GM18498 (cell line): ENCODE results near the gene MT1M.

Experiments used
- ATAC-seq: cut with Tn5 transposase; IDR thresholded peaks from one replicate; pipeline ENCODE4 v1.9.1; 2021; ENCODE audit warnings: mild to moderate bottlenecking, moderate library complexity; ENCODE audit not compliant: unreplicated experiment

The MT1M gene

GRCh38 chr16:56625943-56626654 is 6.4 kb upstream of the MT1M start:
- ATAC-seq = no peak

GRCh38 chr16:56626685-56627084 is 5.8 kb upstream of the MT1M start:
- ATAC-seq = no peak

GRCh38 chr16:56628486-56629350 is 3.7 kb upstream of the MT1M start:
- no peak for ATAC-seq

- ATAC-seq = no peak
Measured at GRCh38 chr16:56629531-56629930, 2.9 kb upstream of the MT1M start.

- ATAC-seq = peak; percentile 79
Measured at GRCh38 chr16:56630134-56630533, 2.3 kb upstream of the MT1M start.

- no peak for ATAC-seq
Measured at GRCh38 chr16:56631197-56631596, 1.3 kb upstream of the MT1M start.

- ATAC-seq = no peak
Measured at GRCh38 chr16:56631832-56632155, 665 bp upstream of the MT1M start.

GRCh38 chr16:56632848-56633365 is 448 bp downstream of the MT1M start:
- no peak for ATAC-seq

- no peak for ATAC-seq
Measured at GRCh38 chr16:56633535-56633934, 1.1 kb downstream of the MT1M start.

GRCh38 chr16:56634715-56635440 is 2.4 kb downstream of the MT1M start:
- ATAC-seq = no peak

GRCh38 chr16:56635441-56635967 is 3.0 kb downstream of the MT1M start:
- ATAC-seq = no peak

- no peak for ATAC-seq
Measured at GRCh38 chr16:56636616-56637413, 4.4 kb downstream of the MT1M start.

GRCh38 chr16:56637814-56638750 is 5.6 kb downstream of the MT1M start, which contains the start of gene MT1A:
Gene MT1A (plus strand): TSS chr16:56638666. CDS start chr16:56638739, 73 bp downstream.
- ATAC-seq = no peak

- ATAC-seq = no peak
Measured at GRCh38 chr16:56639045-56639444, 6.6 kb downstream of the MT1M start.

GRCh38 chr16:56640076-56640475 is 7.6 kb downstream of the MT1M start:
- no peak for ATAC-seq

- no peak for ATAC-seq
Measured at GRCh38 chr16:56641166-56641565, 8.7 kb downstream of the MT1M start.

GRCh38 chr16:56643080-56643778 is 10.8 kb downstream of the MT1M start:
- peak; percentile 80 for ATAC-seq

- no peak for ATAC-seq
Measured at GRCh38 chr16:56643833-56644232, 11.4 kb downstream of the MT1M start.

- no peak for ATAC-seq
Measured at GRCh38 chr16:56645311-56645710, 12.9 kb downstream of the MT1M start.
